ENCODE results near the gene PPM1F.

Gene PPM1F

GRCh38 chr22:21931056-21931455, 21.6 kb downstream of the PPM1F start:
- Histone ChIP-seq H3K27me3 (ENCODE audit: insufficient read depth, low read depth) (no peaks in the 10 kb centered on the region), H4K20me1 (ENCODE audit: insufficient read depth) (no peaks in the 10 kb centered on the region), H3K4me2 (no peak overlapping the region), H3K79me2 (ENCODE audit: insufficient read depth, low read depth) (no peaks in the 10 kb centered on the region), H3K36me3 (ENCODE audit: insufficient read depth) (no peaks in the 10 kb centered on the region), H3K9ac (no peak overlapping the region), H3K4me1 (ENCODE audit: low read depth, poor library complexity, severe bottlenecking) (no peaks in the 10 kb centered on the region), H3K4me3 (IDR thresholded peaks at IDR 0.05; ENCODE audit: insufficient read depth, low read depth, low read length) (no peak overlapping the region), H3K27ac (no peak overlapping the region), H2AFZ (ENCODE audit: low read depth) (no peak overlapping the region)
- TF ChIP-seq CTCF (conservative IDR thresholded peaks at IDR 0.05; ENCODE audit: low read depth, low read length): no peak

DNA sequence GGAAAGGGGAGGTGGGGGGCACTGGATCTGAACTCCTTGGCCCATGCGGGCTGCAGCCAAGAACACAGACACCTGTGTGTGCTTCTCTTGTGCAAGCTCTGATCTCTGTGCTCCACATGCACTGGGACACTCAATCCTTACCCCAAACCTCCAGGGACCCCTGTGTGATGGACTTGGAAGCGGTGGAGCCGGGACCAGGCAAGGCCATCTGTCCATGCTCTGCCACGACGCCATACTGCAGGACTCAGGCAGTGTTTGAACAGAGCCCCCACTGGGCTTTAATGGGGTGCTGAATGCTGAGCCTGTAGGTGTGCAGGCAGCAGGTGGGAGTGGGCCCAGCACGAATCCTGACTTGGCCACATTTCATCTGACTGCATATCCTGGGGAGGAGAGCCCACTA, 23.4 kb downstream of the PPM1F start:
- Histone ChIP-seq H3K9ac (no peak overlapping the region), H3K79me2 (ENCODE audit: insufficient read depth, low read depth) (no peaks in the 10 kb centered on the region), H4K20me1 (ENCODE audit: insufficient read depth) (no peaks in the 10 kb centered on the region), H3K4me1 (ENCODE audit: low read depth, poor library complexity, severe bottlenecking) (no peaks in the 10 kb centered on the region), H3K4me2 (no peak overlapping the region), H3K27ac (no peak overlapping the region), H2AFZ (ENCODE audit: low read depth) (no peak overlapping the region), H3K36me3 (ENCODE audit: insufficient read depth) (no peaks in the 10 kb centered on the region), H3K4me3 (IDR thresholded peaks at IDR 0.05; ENCODE audit: insufficient read depth, low read depth, low read length) (no peak overlapping the region), H3K27me3 (ENCODE audit: insufficient read depth, low read depth) (no peaks in the 10 kb centered on the region)
- TF ChIP-seq CTCF (conservative IDR thresholded peaks at IDR 0.05; ENCODE audit: low read depth, low read length): no peak

DNA sequence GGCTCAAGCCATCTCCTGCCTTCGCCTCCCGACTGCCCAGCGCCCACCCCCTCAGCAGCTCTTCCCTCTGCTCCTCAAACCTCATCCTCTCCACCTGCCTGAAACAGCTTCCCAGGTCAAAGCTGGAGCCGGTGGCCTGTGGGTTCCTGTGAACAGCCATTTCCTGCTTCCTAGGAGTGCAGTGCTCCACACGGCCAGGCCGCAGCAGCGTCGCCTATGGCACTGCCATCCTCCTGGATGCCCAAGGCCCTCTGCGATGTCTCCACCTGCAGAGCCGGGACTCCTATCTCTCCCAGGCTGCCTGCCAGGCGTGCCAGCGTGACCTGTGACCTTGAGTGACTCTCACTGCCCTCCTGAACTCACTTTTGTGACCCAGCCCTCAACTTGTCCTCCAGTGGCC, 24.6 kb downstream of the PPM1F start:
- no peaks in the 10 kb centered on the region for H3K36me3 ChIP-seq (ENCODE audit: insufficient read depth)
- no peak overlapping the region for H3K4me3 ChIP-seq (IDR thresholded peaks at IDR 0.05; ENCODE audit: insufficient read depth, low read depth, low read length)
- no peaks in the 10 kb centered on the region for H3K79me2 ChIP-seq (ENCODE audit: insufficient read depth, low read depth)
- no peaks in the 10 kb centered on the region for H4K20me1 ChIP-seq (ENCODE audit: insufficient read depth)
- H3K9ac ChIP-seq: no peak overlapping the region
- H3K4me1 ChIP-seq (ENCODE audit: low read depth, poor library complexity, severe bottlenecking): no peaks in the 10 kb centered on the region
- no peak overlapping the region for H3K4me2 ChIP-seq
- no peaks in the 10 kb centered on the region for H3K27me3 ChIP-seq (ENCODE audit: insufficient read depth, low read depth)
- H3K27ac ChIP-seq: no peak overlapping the region
- TF ChIP-seq CTCF (conservative IDR thresholded peaks at IDR 0.05; ENCODE audit: low read depth, low read length): no peak
- H2AFZ ChIP-seq (ENCODE audit: low read depth): no peak overlapping the region

DNA sequence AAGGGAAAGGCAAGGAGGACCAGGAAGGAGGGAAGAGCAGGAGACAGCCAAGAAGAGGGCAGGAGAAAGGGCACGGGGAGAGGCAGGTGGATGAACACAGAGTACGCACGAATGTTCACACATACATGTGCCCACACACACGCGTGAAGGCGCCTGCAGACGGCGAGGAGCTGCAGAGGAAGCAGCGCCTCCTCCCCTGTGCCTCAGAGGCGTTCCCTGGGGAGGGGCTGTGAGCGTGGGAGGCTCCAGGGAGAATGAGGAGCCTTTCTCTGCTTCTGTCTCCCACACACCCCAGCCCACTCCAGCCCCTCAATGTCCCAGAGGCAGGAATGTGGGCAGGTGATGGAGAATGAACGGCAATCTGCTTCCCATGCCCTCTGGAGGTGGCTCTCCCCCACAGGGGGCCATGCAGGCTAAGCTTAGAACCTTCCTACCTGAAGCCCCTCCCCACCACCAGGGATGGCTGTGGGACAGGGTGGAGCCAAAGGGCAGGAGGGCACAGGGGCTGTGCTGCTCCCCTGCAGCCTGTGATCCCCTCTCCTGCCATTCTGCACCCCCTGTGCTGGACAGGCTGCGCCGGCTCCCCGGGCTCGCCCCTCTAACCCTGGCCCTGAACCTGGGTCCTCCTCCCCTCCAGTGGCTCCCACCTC, 25.3 kb downstream of the PPM1F start:
- H3K27me3 ChIP-seq (ENCODE audit: insufficient read depth, low read depth): no peaks in the 10 kb centered on the region
- no peak overlapping the region for H3K4me3 ChIP-seq (IDR thresholded peaks at IDR 0.05; ENCODE audit: insufficient read depth, low read depth, low read length)
- H2AFZ ChIP-seq (ENCODE audit: low read depth): no peak overlapping the region
- no peak for TF ChIP-seq CTCF (conservative IDR thresholded peaks at IDR 0.05; ENCODE audit: low read depth, low read length)
- H4K20me1 ChIP-seq (ENCODE audit: insufficient read depth): no peaks in the 10 kb centered on the region
- no peak overlapping the region for H3K9ac ChIP-seq
- H3K79me2 ChIP-seq (ENCODE audit: insufficient read depth, low read depth): no peaks in the 10 kb centered on the region
- no peaks in the 10 kb centered on the region for H3K36me3 ChIP-seq (ENCODE audit: insufficient read depth)
- H3K4me1 ChIP-seq (ENCODE audit: low read depth, poor library complexity, severe bottlenecking): no peaks in the 10 kb centered on the region
- H3K4me2 ChIP-seq: no peak overlapping the region
- no peak overlapping the region for H3K27ac ChIP-seq
